GM23338 (cell line): ENCODE measurements around the gene SPATA4. TPM values are rescaled to one million over a fixed set of nuclear protein-coding genes. Genes with fewer than 3 reads are reported as not detected.

Experiments used
- ATAC-seq: fragments of 200-7000 bp; cut with Tn5 transposase; 3 replicates; pipeline ENCODE4 v1.9.1; 2020
- DNase-seq: peaks from one replicate; pipeline ENCODE4 v3.0.0-alpha.2; 2015; ENCODE audit warnings: low spot score
- H2AFZ ChIP-seq: fragments of 200-600 bp; sonication (generic); 2 replicates; pipeline ENCODE4 v1.8.0; 2016; ENCODE audit warnings: antibody characterized with exemption, mild to moderate bottlenecking, moderate library complexity
- H3F3A ChIP-seq: fragments of 200-600 bp; sonication (generic); replicated peaks from 2 replicates; pipeline ENCODE4 v1.8.0; 2017; ENCODE audit warnings: antibody characterized with exemption, mixed run types, low read depth
- H3K27ac ChIP-seq: fragments of 200-600 bp; sonication (generic); 2 replicates; pipeline ENCODE4 v1.6.1; 2016; ENCODE audit warnings: low read depth
- H3K27me3 ChIP-seq: fragments of 200-600 bp; sonication (generic); 2 replicates; pipeline ENCODE4 v1.8.0; 2016; ENCODE audit warnings: mild to moderate bottlenecking, mixed run types, moderate library complexity; ENCODE audit not compliant: insufficient read depth
- H3K36me3 ChIP-seq: fragments of 200-600 bp; sonication (generic); 2 replicates; pipeline ENCODE4 v1.8.0; 2016; ENCODE audit warnings: mild to moderate bottlenecking; ENCODE audit not compliant: insufficient read depth
- H3K4me1 ChIP-seq: fragments of 200-600 bp; sonication (generic); 2 replicates; pipeline ENCODE4 v1.8.0; 2016; ENCODE audit warnings: mild to moderate bottlenecking, moderate library complexity; ENCODE audit not compliant: insufficient read depth
- H3K4me2 ChIP-seq: fragments of 200-600 bp; sonication (generic); 2 replicates; pipeline ENCODE4 v1.7.1; 2017; ENCODE audit warnings: mixed run types
- H3K4me3 ChIP-seq: fragments of 200-600 bp; sonication (generic); 2 replicates; pipeline ENCODE4 v1.6.1; 2016; ENCODE audit warnings: mixed run types
- H3K79me2 ChIP-seq: fragments of 200-600 bp; sonication (generic); replicated peaks from 2 replicates; pipeline ENCODE4 v1.8.0; 2017; ENCODE audit warnings: mild to moderate bottlenecking; ENCODE audit not compliant: insufficient read depth
- H3K9me2 ChIP-seq: fragments of 200-600 bp; sonication (generic); 2 replicates; pipeline ENCODE4 v1.8.0; 2017; ENCODE audit not compliant: insufficient read depth
- H4K20me1 ChIP-seq: fragments of 200-600 bp; sonication (generic); replicated peaks from 2 replicates; pipeline ENCODE4 v1.8.0; 2017; ENCODE audit warnings: mild to moderate bottlenecking; ENCODE audit not compliant: insufficient read depth
- H3K27ac Mint-ChIP-seq: 2 replicates; pipeline ENCODE4 v1.8.0; 2020; ENCODE audit warnings: inconsistent platforms, mild to moderate bottlenecking, moderate library complexity, mixed read lengths
- H3K27me3 Mint-ChIP-seq: 3 replicates; pipeline ENCODE4 v1.8.0; 2022; ENCODE audit warnings: low read depth, mild to moderate bottlenecking, moderate library complexity, mixed read lengths, inconsistent platforms; ENCODE audit not compliant: insufficient read depth, poor library complexity
- H3K36me3 Mint-ChIP-seq: 3 replicates; pipeline ENCODE4 v1.8.0; 2021; ENCODE audit warnings: low read depth, mild to moderate bottlenecking, inconsistent platforms, moderate library complexity, mixed read lengths
- H3K4me1 Mint-ChIP-seq: 3 replicates; pipeline ENCODE4 v1.8.0; 2020; ENCODE audit warnings: mild to moderate bottlenecking, inconsistent platforms, mixed read lengths
- H3K4me3 Mint-ChIP-seq: 3 replicates; pipeline ENCODE4 v1.8.0; 2021; ENCODE audit warnings: moderate library complexity, mild to moderate bottlenecking, inconsistent platforms, mixed read lengths
- H3K9me3 Mint-ChIP-seq: 3 replicates; pipeline ENCODE4 v1.8.0; 2020; ENCODE audit warnings: moderate library complexity, mild to moderate bottlenecking, inconsistent platforms, mixed read lengths
- CTCF ChIP-seq, 2 experiments: fragments of 200-600 bp in 1 of 2; sonication (generic) in 1 of 2; conservative IDR thresholded peaks; 2 replicates each; pipeline versions ENCODE4 v1.5.1 to v1.6.1; 2016 to 2017; ENCODE audit warnings: antibody characterized with exemption in 2 of 2, low read depth in 2 of 2, mild to moderate bottlenecking in 2 of 2, moderate library complexity in 1 of 2
- ETS1 ChIP-seq: IDR thresholded peaks from 2 replicates; pipeline ENCODE4 v1.6.1; 2016; ENCODE audit warnings: antibody characterized with exemption
- EZH2 ChIP-seq: fragments of 200-600 bp; sonication (generic); IDR thresholded peaks from one replicate; pipeline ENCODE4 v1.8.0; 2017; ENCODE audit warnings: antibody characterized with exemption, mild to moderate bottlenecking, low read depth; ENCODE audit not compliant: unreplicated experiment
- REST ChIP-seq: IDR thresholded peaks from one replicate; pipeline ENCODE4 v1.6.1; 2018; ENCODE audit warnings: antibody characterized with exemption; ENCODE audit not compliant: unreplicated experiment
- ZNF331 ChIP-seq: fragments of 250-450 bp; sonication (Bioruptor Pico); IDR thresholded peaks from 2 replicates; pipeline ENCODE4 v1.5.0; 2020; ENCODE audit warnings: low read depth, mild to moderate bottlenecking, moderate library complexity
- polyA plus RNA-seq: library from polyadenylated mRNA; unstranded; fragments of >200 nt; fragmentation: Nextera tagmentation; extraction: Ambion mirVana; gene quantifications from 2 replicates; pipeline ENCODE4 v1.2.1, GENCODE V29; 2016
- total RNA-seq: library from RNA; depleted of rRNA; stranded (reverse); fragments of >200 nt; shearing (Covaris generic); gene quantifications from 2 replicates; pipeline ENCODE4 v1.2.3, GENCODE V29; 2014

Gene SPATA4
- total and polyA plus RNA-seq, 2 experiments from 2014 or later: not detected

- TF ChIP-seq REST: no peak
- no peak for TF ChIP-seq ETS1
- TF ChIP-seq EZH2: no peak
- TF ChIP-seq CTCF (conservative IDR thresholded peaks at IDR 0.05; ENCODE audit: low read depth in 2 of 2): no peak
Observed at GRCh38 chr4:176205299-176205698, 9.9 kb upstream of the SPATA4 start (continued).

- H3K27me3 Mint-ChIP-seq: peaks cover 4% of the 10 kb centered on the region
- H3K4me3 Mint-ChIP-seq: no peak overlapping the region
- Histone ChIP-seq H2AFZ (peak overlapping the region; percentile 75; the same call in 1 of the 2 replicates), H3K4me1 (peaks cover 4% of the 10 kb centered on the region), H3K36me3 (no peaks in the 10 kb centered on the region), H4K20me1 (no peaks in the 10 kb centered on the region), H3K4me3 (no peak overlapping the region), H3K4me2 (no peak overlapping the region), H3K79me2 (no peaks in the 10 kb centered on the region), H3K27me3 (no peaks in the 10 kb centered on the region), H3K9me2 (peaks cover 5% of the 10 kb centered on the region; the same call in 1 of the 2 replicates), H3F3A (peaks cover 5% of the 10 kb centered on the region; the same call in 1 of the 2 replicates), H3K27ac (no peak overlapping the region)
- no peak; the same call in 2 of the 3 replicates for ATAC-seq
- no peak overlapping the region for H3K27ac Mint-ChIP-seq
- H3K4me1 Mint-ChIP-seq: peaks cover 20% of the 10 kb centered on the region
- TF ChIP-seq ZNF331 (CRISPR knock-in tag) (no peak), CTCF (conservative IDR thresholded peaks at IDR 0.05; ENCODE audit: low read depth in 2 of 2) (peak in 1 of 2 experiments; percentile 42; a peak in 2 of 4 replicates), REST (no peak)
- peak; percentile 65 for DNase-seq
- no peaks in the 10 kb centered on the region for H3K36me3 Mint-ChIP-seq
- peaks cover 3% of the 10 kb centered on the region; the same call in 1 of the 3 replicates for H3K9me3 Mint-ChIP-seq
Observed at GRCh38 chr4:176198316-176198903, 3.0 kb upstream of the SPATA4 start.
